NOMO-1 treated with DMSO at 0.1 percent for 48 hours (cell line): Measurements from ENCODE around the gene LHFPL6.

Experiments
- DNase-seq: peaks from one replicate; lab custom pipeline; 2025; ENCODE audit not compliant: unreplicated experiment; lab: John Stamatoyannopoulos, UW

Gene LHFPL6

DNA sequence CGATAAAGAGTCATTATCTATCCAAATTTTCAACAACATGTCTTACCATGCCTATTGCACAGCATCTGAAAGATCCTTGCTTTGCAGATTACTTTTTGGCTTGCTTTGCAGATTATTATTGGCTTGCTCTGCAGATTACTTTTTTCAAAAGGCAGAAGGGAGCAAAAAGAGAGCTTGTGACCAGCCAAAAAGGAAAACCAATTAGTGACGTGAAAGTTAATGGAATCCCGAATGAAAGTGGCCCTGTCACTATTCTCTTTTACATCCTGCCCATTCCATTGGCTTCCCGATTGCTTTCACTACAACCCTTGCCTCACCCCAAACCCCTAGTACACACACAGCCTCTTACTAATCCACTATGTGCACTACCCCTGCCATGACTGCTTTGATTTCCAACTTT is 81.3 kb downstream of the LHFPL6 start:
- DNase-seq = no peak

DNA sequence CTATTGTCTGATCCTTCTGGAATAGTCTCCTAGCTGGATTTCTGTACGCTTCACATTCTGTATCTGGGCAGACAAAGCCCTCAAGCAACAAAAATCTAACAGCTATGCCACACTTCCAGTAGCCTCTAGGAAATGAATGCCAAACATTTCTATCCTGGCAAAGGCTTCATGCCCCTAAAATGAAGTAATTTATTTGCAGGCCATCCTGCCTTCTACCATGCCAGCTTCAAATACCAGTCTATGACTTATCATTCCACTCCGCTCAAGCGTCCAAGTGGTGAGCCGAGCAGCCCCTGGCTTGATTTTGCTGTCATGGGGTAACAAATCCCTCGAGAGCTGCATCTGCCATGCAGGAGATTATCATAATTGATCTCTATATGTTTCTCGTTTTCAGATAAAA is 86.9 kb downstream of the LHFPL6 start:
- DNase-seq = no peak

DNA sequence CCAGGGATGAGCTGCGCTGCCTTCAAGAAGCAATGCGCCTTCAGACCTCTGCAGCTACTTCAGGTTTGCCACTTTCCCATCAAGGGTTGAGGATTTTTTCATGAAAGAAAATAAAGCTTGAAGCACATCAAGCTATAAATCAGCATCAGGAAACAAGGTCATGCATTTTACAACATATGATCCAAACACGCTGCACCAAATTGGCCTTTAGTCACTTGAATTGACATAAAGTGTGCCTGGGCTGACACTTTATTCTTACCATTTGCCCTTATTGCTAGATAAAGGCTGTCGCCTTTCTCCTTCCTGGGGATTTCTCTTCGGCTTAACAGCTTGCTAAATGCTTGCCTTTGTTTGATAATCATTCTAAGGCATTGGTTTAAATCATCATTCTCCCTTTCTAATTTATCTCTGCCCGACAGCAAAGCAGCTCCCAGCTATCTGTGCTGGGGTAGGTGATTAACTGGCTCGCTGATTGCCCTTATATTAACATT is 87.7 kb downstream of the LHFPL6 start:
- DNase-seq = no peak

DNA sequence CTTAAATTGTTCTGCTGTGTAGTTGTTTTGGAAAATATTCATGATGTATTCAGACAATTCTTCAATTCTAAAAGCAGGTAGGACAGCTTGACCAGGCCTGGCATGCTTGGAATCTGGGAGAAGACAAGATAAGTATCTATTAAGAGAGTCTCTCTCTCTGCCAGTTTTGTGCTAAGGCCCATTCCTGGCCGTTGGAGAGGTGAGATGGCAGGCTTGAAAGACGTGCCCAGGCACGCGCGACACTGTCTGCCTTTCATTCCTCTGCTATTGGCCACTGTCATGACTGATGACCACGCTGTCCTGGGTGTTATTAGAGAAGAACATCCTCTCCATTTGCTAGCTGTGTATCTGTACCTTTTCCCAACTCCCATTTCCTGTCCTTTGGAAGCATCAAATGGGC is 90.3 kb downstream of the LHFPL6 start:
- no peak for DNase-seq

DNA sequence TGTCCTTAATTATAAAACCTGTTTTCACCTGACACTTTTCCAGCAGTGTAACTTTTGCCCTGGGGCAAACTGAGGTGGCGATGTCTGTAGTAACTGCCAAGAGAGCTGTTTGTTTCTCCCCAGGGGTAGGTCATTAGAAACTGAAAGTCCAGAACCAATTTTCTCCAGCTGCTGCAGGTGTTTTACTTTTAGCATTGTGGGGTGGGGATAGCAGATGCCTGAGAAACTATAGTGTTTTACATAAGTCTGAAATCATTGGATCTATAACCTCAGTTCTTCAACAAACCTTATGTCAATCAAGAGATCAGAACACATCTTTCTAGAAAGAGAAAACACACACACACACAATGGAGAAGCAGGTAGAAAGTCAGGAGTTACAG is 92.7 kb downstream of the LHFPL6 start:
- no peak for DNase-seq

DNA sequence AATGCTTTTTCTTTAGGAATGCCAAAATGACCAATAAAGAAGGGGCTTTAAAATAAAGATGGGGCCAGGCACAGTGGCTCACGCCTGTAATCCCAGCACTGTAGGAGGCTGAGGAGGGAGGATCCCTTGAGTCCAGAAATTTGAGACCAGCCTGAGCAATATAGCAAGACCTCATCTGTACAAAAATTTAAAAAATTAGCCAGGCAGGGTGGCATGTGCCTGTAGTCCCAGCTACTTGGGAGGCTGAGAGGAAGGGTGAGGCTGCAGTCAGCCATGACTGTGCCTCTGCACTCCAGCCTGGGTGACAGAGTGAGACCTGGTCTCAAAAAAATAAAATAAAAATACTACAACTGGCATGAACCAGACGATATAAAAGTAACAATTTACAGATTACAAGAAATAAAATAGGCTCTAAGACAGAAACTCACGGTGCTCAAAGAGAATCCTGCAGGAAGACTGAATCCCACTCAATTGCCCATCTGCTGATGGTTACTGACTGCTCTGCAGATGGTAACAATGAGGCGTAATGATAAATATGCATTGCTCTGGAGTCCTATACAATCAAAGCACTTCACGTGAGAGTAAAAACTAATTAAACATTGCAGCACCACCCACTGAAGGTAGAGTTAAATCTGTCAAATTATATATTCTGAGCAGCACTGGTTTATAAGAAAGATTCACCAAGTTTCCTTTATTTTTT is 93.2 kb downstream of the LHFPL6 start:
- DNase-seq = no peak

DNA sequence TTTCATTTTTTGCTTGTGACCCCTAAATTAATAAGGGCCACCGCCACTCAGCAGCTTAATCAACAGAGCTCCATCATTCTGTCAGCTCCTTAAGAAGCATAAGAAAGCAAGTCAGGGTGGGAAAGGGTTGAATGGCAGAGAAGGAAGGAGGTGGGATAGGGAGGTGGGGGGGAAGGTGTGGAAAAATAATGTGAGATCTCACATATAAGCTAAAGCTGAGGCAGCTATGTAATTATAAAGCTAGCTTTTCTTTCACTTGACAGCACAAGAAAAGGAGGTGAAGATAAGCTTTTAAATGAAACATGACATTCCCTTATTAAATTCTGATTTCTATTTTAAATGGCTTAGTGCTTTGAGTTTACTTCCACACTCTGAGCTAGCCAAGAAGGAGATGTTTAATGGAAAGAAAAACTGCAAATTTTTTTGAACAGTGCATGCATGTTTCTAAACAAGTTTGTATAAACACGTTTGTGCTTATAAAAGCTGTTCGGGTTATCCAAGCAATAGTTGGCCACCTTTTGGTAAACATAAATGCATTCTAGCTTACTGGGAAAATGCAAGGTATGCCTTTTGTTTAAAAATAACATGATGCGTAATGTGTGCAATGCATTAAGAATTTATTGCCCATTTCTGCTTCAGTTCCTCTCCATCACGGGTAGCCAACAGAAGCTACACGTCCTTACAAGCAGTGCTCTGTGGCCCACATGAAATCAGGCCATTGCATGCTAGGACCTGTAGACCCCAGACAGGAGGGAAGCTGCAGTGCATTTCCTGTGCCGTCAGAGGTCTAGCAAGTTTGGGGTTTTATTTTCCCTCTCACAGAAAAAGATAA is 96.2 kb downstream of the LHFPL6 start:
- DNase-seq = no peak

DNA sequence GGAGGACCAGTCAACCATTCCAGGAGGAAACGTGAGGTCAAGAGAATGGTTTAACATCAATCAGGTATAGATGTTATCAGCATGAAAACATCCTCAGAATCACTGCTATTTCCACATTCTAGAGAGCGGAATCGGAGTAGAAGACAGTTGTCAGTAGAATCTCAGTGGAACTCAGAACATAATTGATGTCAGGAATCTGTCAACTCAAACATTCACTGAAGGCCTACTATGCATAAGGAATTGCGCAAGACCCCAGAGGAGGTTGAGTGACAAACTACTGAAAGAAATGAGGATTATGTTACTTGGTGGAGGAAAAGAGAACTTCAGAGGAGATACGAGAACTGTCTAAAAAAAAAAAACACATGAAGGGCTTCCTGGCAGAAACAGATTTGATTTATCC is 97.8 kb downstream of the LHFPL6 start:
- DNase-seq = no peak

DNA sequence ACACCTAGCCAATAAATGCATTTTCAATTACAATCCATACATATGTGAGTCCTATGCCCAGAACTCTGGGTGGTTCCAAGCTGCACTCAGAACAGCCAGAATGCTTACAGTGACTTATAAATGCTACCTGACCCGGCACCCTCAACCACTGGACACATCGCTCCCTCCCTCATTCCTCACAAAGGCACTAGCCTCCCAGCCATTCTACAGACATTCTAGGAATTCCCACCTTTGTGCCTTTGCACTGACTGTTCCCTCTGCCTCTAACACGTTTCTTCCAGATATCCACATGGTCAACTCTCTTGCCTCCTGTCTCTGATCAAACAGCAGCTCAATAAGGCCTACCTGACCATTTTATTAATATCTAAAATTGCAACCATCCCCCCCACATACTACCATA is 99.9 kb downstream of the LHFPL6 start:
- no peak for DNase-seq

DNA sequence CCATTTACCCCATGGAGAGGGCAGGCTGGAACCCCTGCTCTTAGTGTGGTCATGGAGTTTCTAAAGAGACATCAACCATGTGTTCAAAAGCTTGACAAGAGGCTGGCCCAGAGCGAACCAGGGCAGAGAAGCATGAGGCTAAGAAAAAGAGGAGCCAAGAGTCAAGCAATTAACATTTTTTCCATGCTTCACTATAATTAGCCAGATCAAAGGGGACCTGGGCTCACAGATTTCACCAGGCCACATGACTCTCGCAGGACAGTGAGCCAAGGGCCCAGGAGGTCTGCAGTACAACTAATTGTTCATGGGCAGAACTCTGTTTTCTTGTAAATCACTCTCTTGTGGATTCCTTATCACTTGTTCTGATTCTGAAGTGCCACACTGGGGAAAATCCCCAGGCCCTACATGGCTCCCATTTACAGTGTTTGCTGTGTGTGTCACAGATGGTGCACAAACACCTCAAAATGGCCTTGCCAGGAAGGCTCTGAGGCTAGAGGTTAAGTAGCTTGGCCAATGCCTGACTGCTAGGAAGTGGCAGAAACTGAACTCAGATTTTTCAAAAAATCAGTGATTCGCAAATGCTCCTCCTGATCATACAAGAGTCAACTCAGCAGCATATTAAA is 101.2 kb downstream of the LHFPL6 start:
- DNase-seq = no peak

DNA sequence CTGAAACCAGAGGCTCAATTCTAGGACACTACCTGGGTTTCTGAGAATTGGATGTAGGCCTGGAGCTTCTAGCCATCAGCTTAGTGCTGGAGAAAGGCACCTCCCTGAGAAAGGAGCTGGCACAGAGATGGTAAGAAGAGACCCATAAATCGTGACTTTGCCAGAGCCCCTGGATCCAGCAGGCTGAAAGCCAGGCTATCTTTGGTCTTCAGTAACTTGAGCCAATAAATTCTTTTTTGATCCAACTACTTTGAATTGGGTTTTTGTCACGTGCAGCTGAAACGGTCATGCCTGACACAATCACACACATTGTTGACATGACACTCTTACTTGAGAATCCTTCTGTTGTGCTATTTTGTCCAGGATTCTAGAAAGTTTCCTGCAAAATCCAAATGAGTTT is 103.4 kb downstream of the LHFPL6 start:
- DNase-seq = no peak

DNA sequence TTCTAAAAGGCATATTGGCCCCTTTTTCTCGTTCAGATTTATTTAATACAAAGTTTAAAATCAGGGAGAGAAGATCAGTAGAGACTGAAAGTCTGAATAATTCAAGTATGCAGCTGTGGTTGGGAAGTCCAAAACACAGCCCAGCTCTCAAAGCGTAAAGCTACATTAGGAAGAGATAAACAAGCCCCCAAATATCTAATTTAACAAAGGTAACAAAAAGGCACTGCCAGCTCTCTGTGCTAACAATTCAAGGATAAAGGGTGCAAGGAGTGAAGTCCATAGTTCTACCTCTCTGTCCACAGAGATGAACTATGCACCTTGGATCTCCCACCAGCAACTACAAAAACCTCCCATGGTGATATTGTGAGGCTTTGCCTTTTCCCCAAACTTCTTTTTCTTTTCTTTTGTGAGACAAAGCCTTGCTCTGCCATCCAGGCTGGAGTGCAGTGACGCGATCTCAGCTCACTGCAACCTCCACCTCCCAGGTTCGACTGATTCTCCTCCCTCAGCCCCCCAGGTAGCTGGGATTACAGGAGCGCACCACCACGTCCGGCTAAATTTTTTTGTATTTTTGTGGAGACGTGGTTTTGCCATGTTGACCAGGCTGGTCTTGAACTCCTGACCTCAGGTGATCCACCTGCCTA is 104.4 kb downstream of the LHFPL6 start:
- DNase-seq = no peak

DNA sequence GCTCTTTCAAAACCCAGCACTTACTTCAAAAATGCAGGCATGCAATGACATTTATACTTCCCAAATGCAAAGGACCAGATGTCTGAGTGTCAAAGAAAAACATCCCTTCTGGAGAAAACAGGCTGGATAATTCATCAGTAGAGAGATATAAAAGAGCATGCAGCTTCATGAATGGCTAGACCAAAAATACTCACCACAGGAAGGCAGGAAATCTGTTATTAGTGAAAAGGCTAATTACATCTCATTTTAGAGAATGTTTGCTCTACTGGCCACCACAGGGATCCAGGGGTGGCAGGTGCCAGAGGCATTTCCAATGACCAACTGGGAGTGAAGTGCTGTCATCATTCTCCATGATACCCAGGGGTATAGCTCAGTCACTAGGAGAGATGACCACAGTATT is 106.5 kb downstream of the LHFPL6 start:
- DNase-seq = no peak

DNA sequence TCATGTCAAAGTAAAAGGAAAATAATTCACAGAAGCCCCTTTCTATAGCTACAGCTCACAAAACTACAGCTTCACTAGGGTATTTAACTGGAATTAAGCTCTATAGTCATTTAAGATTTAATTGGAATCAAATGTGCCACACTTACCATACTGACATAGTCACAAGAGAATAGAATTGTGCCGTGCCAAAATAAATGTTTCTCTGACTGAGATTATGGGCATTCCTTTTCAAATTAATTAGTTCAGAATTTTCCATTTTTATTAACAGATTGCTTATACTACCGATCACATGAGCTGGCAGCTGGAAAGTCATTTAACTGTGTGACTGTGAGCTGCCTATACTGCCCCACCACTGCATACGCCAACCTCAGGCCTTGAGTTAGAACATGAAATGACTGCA is 108.4 kb downstream of the LHFPL6 start:
- no peak for DNase-seq

DNA sequence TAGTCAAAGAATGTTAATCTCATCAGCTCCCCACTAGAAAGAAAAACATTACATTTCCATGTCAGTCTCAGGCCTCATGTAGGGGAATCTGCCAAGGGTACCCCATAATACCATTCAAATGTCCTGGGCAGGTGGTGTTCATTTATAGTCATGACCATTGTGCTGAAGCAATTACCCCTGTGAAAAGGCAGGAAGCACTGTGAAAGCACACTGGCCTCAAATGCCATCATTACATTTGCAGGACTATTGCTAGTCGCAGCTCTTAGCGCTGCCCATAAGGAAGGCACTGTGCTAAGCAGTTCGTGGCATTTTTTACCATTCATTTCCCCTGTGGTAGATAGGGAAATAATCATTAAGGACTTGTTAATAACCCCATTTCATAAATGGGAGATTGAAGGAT is 109.0 kb downstream of the LHFPL6 start:
- no peak for DNase-seq

DNA sequence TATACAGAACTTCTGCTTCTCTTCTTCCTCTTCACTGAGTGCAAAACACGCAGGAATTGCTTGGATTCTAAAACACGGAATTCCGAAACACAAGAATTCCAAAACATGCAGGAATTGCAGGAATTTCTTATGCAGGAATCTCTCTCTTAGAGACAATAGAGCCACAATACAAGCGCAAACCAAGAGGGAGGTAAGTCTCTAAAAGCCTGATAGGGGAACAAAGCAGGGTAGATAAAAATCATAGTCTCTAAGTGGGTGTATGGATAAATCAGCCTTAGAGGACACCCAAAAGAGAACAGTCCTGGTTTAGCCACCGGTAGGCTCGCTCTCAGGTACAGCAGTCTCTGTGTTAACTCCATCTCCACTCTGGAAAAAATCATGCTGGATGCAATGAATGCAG is 112.9 kb downstream of the LHFPL6 start:
- no peak for DNase-seq

DNA sequence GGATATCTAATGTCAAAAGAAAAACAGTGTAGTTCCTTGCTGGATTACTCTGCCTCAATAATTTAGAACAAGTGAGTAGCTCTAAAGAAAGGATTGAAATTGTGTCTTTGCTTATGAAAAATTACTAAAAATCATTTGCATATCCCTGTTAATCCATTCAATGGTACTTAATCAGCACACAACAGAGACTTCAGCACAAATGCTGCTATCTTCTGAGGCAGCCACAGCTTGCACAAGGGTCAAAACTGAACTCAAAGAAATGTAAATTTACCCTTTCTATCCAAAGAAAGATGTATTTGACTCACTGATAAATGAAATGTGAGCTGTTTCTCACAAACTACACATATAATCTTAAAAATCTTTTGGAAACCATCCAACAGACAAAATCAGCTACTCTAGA is 116.2 kb downstream of the LHFPL6 start:
- no peak for DNase-seq

DNA sequence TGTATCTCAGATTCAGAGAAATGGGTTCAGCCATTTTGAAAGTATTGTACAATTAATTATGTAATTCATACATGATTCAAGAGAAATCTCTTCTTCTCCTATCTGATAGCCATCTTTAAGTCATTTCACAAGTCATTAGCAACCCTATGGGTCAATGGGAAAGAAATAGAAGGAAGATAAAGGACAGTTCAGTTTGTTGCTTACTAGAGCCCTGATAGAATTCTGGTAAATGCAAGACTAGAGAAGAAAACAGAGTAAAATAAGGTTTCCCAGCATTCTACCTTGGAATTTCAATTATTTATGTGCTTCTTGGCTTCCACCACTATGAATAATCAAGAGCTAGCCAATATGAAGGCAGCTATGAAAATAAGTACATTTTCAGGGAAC is 117.7 kb downstream of the LHFPL6 start:
- DNase-seq = no peak

DNA sequence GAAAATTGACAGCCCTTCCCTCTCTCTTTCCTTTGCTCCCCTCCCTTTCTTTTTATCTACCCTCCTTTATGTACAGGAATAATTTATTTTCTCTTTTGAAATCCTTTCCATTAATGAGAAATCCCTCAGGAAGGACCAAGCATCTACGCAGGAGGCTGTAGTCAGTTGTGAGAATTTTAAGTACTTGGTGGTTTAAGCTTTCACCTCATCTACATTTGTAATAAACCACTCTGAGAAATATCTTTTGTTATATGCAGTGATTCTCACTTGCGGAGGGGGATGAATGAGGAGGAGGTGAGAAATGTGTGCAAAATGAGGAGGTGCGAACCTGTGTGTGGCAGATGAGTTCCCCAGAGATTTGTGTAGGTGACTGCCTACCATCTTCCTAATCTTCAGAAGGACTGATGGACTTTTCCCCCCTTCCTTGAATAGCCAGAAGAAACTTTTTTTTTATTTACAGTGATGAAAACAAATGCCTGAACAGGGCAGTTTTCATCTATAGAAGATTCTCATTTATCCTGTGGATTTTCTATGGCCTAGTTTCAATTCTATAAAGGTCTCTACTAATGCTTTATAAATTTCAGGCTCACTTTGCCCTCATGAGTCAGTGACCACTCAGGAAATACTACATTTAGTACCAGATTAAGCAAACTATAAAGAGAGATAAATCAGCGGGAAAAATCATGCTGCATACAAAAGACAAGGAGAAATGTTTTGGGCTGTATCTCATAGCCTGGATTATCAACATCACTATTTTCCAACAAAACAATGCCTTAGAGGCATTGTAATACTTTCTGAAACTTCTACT is 118.3 kb downstream of the LHFPL6 start:
- no peak for DNase-seq

DNA sequence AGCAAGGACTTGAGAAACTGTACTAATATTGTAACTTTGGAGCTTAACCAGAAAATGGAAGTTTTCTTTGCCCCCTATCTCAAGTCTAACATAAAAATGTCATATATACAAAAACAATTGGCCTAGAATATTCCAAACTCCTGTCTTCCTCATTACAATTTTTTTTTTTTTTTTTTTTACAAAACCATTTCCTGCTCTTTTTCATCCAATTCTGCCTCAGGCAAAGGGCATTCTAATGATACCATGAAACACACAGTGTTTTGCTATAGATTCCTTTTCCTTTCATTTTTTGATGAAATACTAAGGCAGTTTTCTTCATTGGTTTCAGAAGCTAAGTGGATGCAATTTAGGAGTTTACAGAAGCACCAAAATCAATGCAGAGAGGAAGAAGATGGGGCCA is 119.7 kb downstream of the LHFPL6 start:
- no peak for DNase-seq

DNA sequence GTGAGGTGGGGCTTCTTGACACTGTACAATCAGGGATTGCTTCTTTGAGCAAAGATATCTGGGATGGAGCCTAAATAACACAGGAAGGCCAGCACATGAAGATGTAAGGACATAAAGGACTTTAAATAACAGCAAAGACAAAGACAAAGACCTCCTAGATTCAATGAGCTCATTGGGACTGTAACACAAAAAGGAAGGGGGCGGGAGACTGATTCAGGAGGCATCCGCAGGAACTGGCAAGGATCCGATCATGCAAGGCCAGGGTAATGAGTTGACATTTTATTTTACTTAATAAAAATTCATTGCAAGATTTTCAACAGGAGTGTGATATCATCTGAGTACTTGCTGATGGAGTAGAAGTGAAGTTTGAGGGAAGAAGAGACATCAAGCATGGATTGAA is 121.5 kb downstream of the LHFPL6 start:
- no peak for DNase-seq
